ENCODE data around the gene LIM2.
"Not testable (repeated sequence)": the region's sequence is repeated elsewhere in the genome, so short reads cannot be mapped to it uniquely, and the experiment has no call there.

DNA sequence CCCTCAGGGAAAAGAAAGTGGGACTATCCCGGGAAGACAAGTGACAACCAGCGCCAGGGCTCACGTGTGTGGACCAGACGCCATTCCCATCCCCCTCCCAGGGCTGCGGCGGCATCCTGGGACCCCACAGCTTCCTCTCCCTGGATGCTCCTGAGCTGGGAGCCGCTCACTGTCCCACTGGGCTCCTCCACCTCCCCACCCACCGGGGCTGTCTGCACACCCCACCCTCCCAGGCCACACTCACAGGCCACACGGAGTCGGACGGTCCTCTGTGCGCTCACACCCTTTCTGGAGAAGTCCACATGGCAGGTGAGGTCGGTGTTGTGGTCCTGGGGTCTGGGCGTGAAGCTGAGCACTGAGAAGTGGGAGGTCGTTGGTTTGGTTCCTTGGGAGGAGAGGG lies 28.6 kb upstream of the LIM2 start:
- TF ChIP-seq CTCF (IDR thresholded peaks at IDR 0.05; ENCODE audit: low read length); EZH2 (optimal IDR thresholded peaks at IDR 0.05; ENCODE audit: low read depth, low read length); EZH2phosphoT487 (IDR thresholded peaks at IDR 0.05; ENCODE audit: low read length): not testable (repeated sequence)

Data from MM.1S (cell line).